Measurements from ENCODE around the gene DNAH6.

DNAH6 gene

DNA sequence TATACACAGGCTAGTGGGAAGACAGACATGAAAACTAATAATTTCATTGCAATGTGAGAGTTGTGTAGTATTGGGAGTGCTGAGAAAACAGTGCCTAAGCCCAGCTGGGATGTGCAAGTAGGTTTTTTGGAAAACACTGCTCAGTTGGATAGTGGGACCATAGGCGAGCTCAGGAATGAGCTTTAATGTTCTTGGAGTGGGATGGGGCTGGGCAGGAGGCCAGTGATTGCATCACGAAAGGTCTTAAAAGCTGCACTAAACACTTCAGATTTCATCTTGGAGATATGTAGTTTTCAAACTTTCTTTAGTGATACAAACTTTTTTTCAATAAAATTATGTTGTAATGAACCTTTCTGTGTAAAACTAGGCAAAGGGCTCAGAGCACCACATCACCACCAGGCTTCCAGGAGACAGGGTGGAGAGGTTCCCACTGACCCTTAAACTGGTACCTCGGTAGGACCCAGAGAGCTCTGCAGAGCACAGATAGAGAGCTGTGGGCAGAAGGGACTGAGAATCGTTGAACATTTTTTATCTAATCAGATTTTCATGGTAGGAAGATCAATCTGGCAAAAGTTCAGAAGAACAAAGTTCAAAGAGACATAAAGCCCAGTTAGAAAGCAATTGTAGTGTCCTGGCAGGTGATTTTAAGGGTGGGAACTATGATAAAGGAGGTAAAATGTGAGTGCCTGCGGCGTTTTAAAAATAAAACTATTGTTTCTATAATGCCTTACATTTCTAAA, 188.4 kb downstream of the DNAH6 start:
- Mint-ChIP-seq H3K9me3 (peaks cover 4% of the 10 kb centered on the region), H3K27ac (no peak overlapping the region), H3K36me3 (ENCODE audit: low read depth) (no peaks in the 10 kb centered on the region)

DNA sequence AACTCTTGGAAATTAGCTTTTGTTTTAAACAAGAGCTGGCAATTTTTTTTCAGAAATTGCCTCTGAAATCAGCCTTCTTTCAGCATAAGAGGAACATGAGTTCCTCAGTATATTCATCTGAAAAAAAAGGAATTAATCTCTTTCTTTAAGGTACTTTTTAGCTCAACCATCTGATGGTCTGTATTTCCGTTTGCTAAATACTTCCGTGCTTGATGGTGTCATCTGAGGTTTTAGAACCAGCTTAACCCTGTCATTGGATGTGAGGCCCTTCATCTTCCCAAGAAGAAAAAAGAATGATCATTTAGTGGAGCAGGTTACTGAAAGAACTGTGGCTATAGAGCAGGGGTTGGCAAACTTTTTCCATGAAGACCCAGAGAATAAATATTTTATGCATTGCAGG, 189.6 kb downstream of the DNAH6 start:
- Mint-ChIP-seq H3K27me3 (ENCODE audit: low read depth) (no peaks in the 10 kb centered on the region), H3K36me3 (ENCODE audit: low read depth) (no peaks in the 10 kb centered on the region), H3K9me3 (peaks cover 3% of the 10 kb centered on the region), H3K27ac (no peak overlapping the region), H3K4me1 (peaks cover 8% of the 10 kb centered on the region), H3K4me3 (no peak overlapping the region)
- TF ChIP-seq, protein P1, sequence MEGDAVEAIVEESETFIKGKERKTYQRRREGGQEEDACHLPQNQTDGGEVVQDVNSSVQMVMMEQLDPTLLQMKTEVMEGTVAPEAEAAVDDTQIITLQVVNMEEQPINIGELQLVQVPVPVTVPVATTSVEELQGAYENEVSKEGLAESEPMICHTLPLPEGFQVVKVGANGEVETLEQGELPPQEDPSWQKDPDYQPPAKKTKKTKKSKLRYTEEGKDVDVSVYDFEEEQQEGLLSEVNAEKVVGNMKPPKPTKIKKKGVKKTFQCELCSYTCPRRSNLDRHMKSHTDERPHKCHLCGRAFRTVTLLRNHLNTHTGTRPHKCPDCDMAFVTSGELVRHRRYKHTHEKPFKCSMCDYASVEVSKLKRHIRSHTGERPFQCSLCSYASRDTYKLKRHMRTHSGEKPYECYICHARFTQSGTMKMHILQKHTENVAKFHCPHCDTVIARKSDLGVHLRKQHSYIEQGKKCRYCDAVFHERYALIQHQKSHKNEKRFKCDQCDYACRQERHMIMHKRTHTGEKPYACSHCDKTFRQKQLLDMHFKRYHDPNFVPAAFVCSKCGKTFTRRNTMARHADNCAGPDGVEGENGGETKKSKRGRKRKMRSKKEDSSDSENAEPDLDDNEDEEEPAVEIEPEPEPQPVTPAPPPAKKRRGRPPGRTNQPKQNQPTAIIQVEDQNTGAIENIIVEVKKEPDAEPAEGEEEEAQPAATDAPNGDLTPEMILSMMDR (IDR thresholded peaks at IDR 0.05; ENCODE audit: unreplicated experiment in 3 of 3) = no peak

More for the DNA sequence above, 188.4 kb downstream of the DNAH6 start:
- H3K27me3 Mint-ChIP-seq (ENCODE audit: low read depth) = no peaks in the 10 kb centered on the region
- no peak overlapping the region for H3K4me3 Mint-ChIP-seq
- TF ChIP-seq, protein P1 (IDR thresholded peaks at IDR 0.05; ENCODE audit: unreplicated experiment in 3 of 3) = no peak
- peaks cover 8% of the 10 kb centered on the region for H3K4me1 Mint-ChIP-seq

DNA sequence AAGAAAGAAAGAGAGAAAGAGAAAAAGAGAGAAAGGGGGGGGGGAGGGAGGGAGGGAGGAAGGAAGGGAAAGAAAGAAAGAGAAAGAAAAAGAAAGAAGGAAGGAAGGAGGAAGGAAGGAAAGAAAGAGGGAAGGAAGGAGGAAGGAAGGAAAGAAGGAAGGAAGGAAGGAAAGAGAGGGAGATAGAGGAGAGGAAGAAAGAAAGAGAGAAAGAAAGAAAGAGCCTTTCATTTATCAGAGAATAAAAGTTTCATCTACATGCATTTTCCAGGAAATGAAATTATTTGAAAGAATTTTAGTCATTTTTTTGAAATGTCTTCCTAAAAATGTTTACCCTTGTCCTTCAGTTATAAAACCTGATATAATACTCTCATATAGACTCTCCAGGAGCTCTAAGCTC, 192.1 kb downstream of the DNAH6 start:
- no peaks in the 10 kb centered on the region for H3K9me3 Mint-ChIP-seq
- TF ChIP-seq, protein P1 (IDR thresholded peaks at IDR 0.05; ENCODE audit: unreplicated experiment in 3 of 3) = no peak
- H3K27ac Mint-ChIP-seq = no peak overlapping the region
- H3K36me3 Mint-ChIP-seq (ENCODE audit: low read depth) = no peaks in the 10 kb centered on the region
- no peaks in the 10 kb centered on the region for H3K27me3 Mint-ChIP-seq (ENCODE audit: low read depth)
- peaks cover 8% of the 10 kb centered on the region for H3K4me1 Mint-ChIP-seq
- no peak overlapping the region for H3K4me3 Mint-ChIP-seq

DNA sequence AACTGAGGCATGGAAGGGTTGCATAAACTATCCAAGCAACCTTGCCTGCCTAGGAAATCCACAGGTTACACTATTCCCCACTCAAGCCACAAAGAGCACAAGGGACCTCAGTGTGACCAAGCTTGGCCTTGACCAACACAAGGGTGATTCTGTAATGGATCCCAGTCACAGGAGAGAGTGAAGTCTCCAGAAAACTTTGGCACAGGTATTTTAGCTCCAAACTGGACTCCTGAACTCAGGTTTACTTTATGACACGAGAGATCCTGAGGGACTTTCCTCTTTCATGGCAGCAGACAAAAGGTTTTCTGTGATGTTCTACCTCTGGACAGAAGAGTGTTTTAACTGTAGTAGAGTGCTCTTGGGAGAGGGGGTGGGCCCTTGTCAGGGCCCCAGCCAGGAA, 195.4 kb downstream of the DNAH6 start:
- no peaks in the 10 kb centered on the region for H3K36me3 Mint-ChIP-seq (ENCODE audit: low read depth)
- no peak overlapping the region for H3K4me3 Mint-ChIP-seq
- peaks cover 8% of the 10 kb centered on the region for H3K4me1 Mint-ChIP-seq
- H3K9me3 Mint-ChIP-seq = no peaks in the 10 kb centered on the region
- H3K27me3 Mint-ChIP-seq (ENCODE audit: low read depth) = no peaks in the 10 kb centered on the region
- H3K27ac Mint-ChIP-seq = no peak overlapping the region
- TF ChIP-seq, protein P1 (IDR thresholded peaks at IDR 0.05; ENCODE audit: unreplicated experiment in 3 of 3) = no peak

DNA sequence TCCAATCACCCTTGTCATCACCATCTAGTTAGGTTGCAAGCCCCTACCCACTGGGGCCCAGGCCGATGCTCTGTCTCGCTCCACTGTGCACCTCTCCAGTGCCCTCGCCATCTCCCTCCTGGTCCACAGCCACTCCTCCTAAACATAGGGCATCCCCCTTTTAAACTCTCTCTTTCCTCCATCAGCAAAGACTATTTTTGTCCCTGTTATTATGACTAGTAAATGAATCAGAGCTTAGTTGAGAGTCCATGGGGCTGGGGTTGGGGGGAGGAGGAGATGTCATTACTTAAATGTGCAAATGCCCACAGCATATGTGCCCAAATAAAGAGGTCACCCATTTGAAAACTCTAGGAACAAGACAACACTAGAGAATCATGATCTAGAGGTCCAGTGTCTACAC, 197.1 kb downstream of the DNAH6 start:
- H3K27me3 Mint-ChIP-seq (ENCODE audit: low read depth) = no peaks in the 10 kb centered on the region
- no peak overlapping the region for H3K4me3 Mint-ChIP-seq
- H3K4me1 Mint-ChIP-seq = no peaks in the 10 kb centered on the region
- H3K9me3 Mint-ChIP-seq = no peaks in the 10 kb centered on the region
- H3K27ac Mint-ChIP-seq = no peak overlapping the region
- TF ChIP-seq, protein P1 (IDR thresholded peaks at IDR 0.05; ENCODE audit: unreplicated experiment in 3 of 3) = no peak
- no peaks in the 10 kb centered on the region for H3K36me3 Mint-ChIP-seq (ENCODE audit: low read depth)

DNA sequence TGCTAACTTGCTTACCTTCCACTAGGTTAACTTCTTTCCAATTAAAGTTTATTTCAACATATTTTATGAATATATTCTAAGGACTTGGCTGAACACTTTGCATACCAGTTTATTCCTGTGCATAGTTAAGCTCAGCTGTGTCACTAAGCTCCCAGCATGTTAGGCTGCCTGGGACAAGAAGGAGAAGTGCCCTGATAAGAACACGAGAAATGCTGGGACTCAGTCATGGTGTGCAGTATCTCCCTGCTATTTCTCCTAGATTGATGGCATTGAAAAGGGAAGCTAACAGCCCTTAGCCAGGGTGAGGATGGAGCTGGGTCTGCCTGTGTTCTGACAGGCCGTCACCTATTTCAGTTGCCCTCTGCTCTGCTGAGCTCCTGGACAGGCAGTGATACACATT, 200.3 kb downstream of the DNAH6 start:
- H3K36me3 Mint-ChIP-seq (ENCODE audit: low read depth) = no peaks in the 10 kb centered on the region
- no peaks in the 10 kb centered on the region for H3K4me1 Mint-ChIP-seq
- H3K27ac Mint-ChIP-seq = peak overlapping the region; percentile 18 to 85 (median 31)
- no peak overlapping the region for H3K4me3 Mint-ChIP-seq
- H3K9me3 Mint-ChIP-seq = no peaks in the 10 kb centered on the region
- TF ChIP-seq, protein P1 (IDR thresholded peaks at IDR 0.05; ENCODE audit: unreplicated experiment in 3 of 3) = no peak
- no peaks in the 10 kb centered on the region for H3K27me3 Mint-ChIP-seq (ENCODE audit: low read depth)
